Activated naive CD8-positive, alpha-beta T cell treated with anti-CD3 and anti-CD28 coated beads for 36 hours (primary cell): ENCODE data around the gene PRSS36. TPM values are rescaled to one million over a fixed set of nuclear protein-coding genes. Genes with fewer than 3 reads are reported as not detected.
"Not testable (repeated sequence)": the region's sequence is repeated elsewhere in the genome, so short reads cannot be mapped to it uniquely, and the experiment has no call there.

Experiments used
- DNase-seq: peaks from one replicate; pipeline ENCODE4 v3.0.0; 2021
- H3K27ac Mint-ChIP-seq: one replicate; pipeline ENCODE4 v1.8.0; 2022; ENCODE audit warnings: mild to moderate bottlenecking, moderate library complexity, mixed read lengths
- H3K27me3 Mint-ChIP-seq: one replicate; pipeline ENCODE4 v1.8.0; 2022; ENCODE audit warnings: mild to moderate bottlenecking, mixed read lengths
- H3K36me3 Mint-ChIP-seq: one replicate; pipeline ENCODE4 v1.8.0; 2021; ENCODE audit warnings: mild to moderate bottlenecking, mixed read lengths
- H3K4me1 Mint-ChIP-seq: one replicate; pipeline ENCODE4 v1.8.0; 2021; ENCODE audit warnings: mixed read lengths
- H3K4me3 Mint-ChIP-seq: one replicate; pipeline ENCODE4 v1.8.0; 2022; ENCODE audit warnings: mild to moderate bottlenecking, moderate library complexity, mixed read lengths
- H3K9me3 Mint-ChIP-seq: one replicate; pipeline ENCODE4 v1.8.0; 2022; ENCODE audit warnings: mixed read lengths
- total RNA-seq, 2 experiments: library from RNA; stranded (reverse); gene quantifications; one replicate each; pipeline ENCODE4 v1.2.3, GENCODE V29; 2021

PRSS36 gene
- total RNA-seq = under 1 TPM in 1 of 2 experiments, not detected in 1; 0.74 TPM

- no peak within 1 kb of the TSS for H3K27ac Mint-ChIP-seq
- no peaks in the 10 kb centered on the region for H3K4me1 Mint-ChIP-seq
- H3K27me3 Mint-ChIP-seq = peaks cover 3% of the 10 kb centered on the region
- no peak within 1 kb of the TSS for H3K4me3 Mint-ChIP-seq
- no peaks in the 10 kb centered on the region for H3K9me3 Mint-ChIP-seq
- H3K36me3 Mint-ChIP-seq = no peaks in the 10 kb centered on the region
- no peak for DNase-seq
These were observed at the start of gene PRSS36 for GRCh38 chr16:31149894-31150890. PRSS36 (minus strand) TSS chr16:31150066; CDS start chr16:31150035, 31 bp downstream.

- H3K27me3 Mint-ChIP-seq = no peaks in the 10 kb centered on the region
- no peak for DNase-seq
- no peak overlapping the region for H3K4me3 Mint-ChIP-seq
- peaks cover 51% of the 10 kb centered on the region for H3K4me1 Mint-ChIP-seq
- no peaks in the 10 kb centered on the region for H3K9me3 Mint-ChIP-seq
- peaks cover 26% of the 10 kb centered on the region for H3K36me3 Mint-ChIP-seq
- peak overlapping the region; percentile 17 for H3K27ac Mint-ChIP-seq
These were observed 49.7 kb upstream of the PRSS36 start for GRCh38 chr16:31199430-31200041.

- H3K4me3 Mint-ChIP-seq = no peak overlapping the region
- no peak for DNase-seq
- peaks cover 56% of the 10 kb centered on the region for H3K4me1 Mint-ChIP-seq
- no peaks in the 10 kb centered on the region for H3K9me3 Mint-ChIP-seq
- peaks cover 34% of the 10 kb centered on the region for H3K36me3 Mint-ChIP-seq
- peak overlapping the region; percentile 36 for H3K27ac Mint-ChIP-seq
- no peaks in the 10 kb centered on the region for H3K27me3 Mint-ChIP-seq
These were observed 48.5 kb upstream of the PRSS36 start for GRCh38 chr16:31198207-31198882.

GRCh38 chr16:31196324-31197088 is 46.6 kb upstream of the PRSS36 start:
- peak overlapping the region; percentile 44 for H3K27ac Mint-ChIP-seq
- peaks cover 60% of the 10 kb centered on the region for H3K4me1 Mint-ChIP-seq
- H3K4me3 Mint-ChIP-seq = no peak overlapping the region
- no peak for DNase-seq
- H3K36me3 Mint-ChIP-seq = peaks cover 48% of the 10 kb centered on the region
- H3K27me3 Mint-ChIP-seq = no peaks in the 10 kb centered on the region
- no peaks in the 10 kb centered on the region for H3K9me3 Mint-ChIP-seq

GRCh38 chr16:31195861-31196260 is 46.0 kb upstream of the PRSS36 start:
- Mint-ChIP-seq H3K36me3 (peaks cover 54% of the 10 kb centered on the region), H3K27ac (peak overlapping the region; percentile 44), H3K4me1 (peaks cover 60% of the 10 kb centered on the region)
- not testable (repeated sequence) for H3K4me3 Mint-ChIP-seq, H3K27me3 Mint-ChIP-seq, H3K9me3 Mint-ChIP-seq, DNase-seq

- H3K4me1 Mint-ChIP-seq = peaks cover 61% of the 10 kb centered on the region
- peak overlapping the region; percentile 58 for H3K27ac Mint-ChIP-seq
- no peak overlapping the region for H3K4me3 Mint-ChIP-seq
- DNase-seq = no peak
- H3K36me3 Mint-ChIP-seq = peaks cover 64% of the 10 kb centered on the region
- H3K9me3 Mint-ChIP-seq = no peaks in the 10 kb centered on the region
- H3K27me3 Mint-ChIP-seq = no peaks in the 10 kb centered on the region
These were observed 45.0 kb upstream of the PRSS36 start for GRCh38 chr16:31194898-31195297.

- H3K27me3 Mint-ChIP-seq = no peaks in the 10 kb centered on the region
- peak overlapping the region; percentile 65 for H3K27ac Mint-ChIP-seq
- H3K4me3 Mint-ChIP-seq = no peak overlapping the region
- H3K4me1 Mint-ChIP-seq = peaks cover 61% of the 10 kb centered on the region
- H3K9me3 Mint-ChIP-seq = no peaks in the 10 kb centered on the region
- H3K36me3 Mint-ChIP-seq = peaks cover 67% of the 10 kb centered on the region
- DNase-seq = no peak
These were observed 44.0 kb upstream of the PRSS36 start for GRCh38 chr16:31193874-31194273.

- Mint-ChIP-seq H3K27ac (peak overlapping the region; percentile 36), H3K27me3 (no peaks in the 10 kb centered on the region), H3K4me3 (no peak overlapping the region), H3K36me3 (peaks cover 74% of the 10 kb centered on the region), H3K9me3 (no peaks in the 10 kb centered on the region), H3K4me1 (peaks cover 63% of the 10 kb centered on the region)
- no peak for DNase-seq
These were observed 43.2 kb upstream of the PRSS36 start for GRCh38 chr16:31192856-31193642.

GRCh38 chr16:31191697-31192428 is 42.0 kb upstream of the PRSS36 start:
- Mint-ChIP-seq H3K4me3 (no peak overlapping the region), H3K36me3 (peaks cover 84% of the 10 kb centered on the region), H3K27ac (peak overlapping the region; percentile 26), H3K9me3 (no peaks in the 10 kb centered on the region), H3K4me1 (peaks cover 70% of the 10 kb centered on the region), H3K27me3 (no peaks in the 10 kb centered on the region)
- no peak for DNase-seq

- no peaks in the 10 kb centered on the region for H3K9me3 Mint-ChIP-seq
- no peak for DNase-seq
- peaks cover 88% of the 10 kb centered on the region for H3K36me3 Mint-ChIP-seq
- H3K4me1 Mint-ChIP-seq = peaks cover 77% of the 10 kb centered on the region
- H3K4me3 Mint-ChIP-seq = no peak overlapping the region
- H3K27ac Mint-ChIP-seq = peak overlapping the region; percentile 56
- no peaks in the 10 kb centered on the region for H3K27me3 Mint-ChIP-seq
These were observed 41.1 kb upstream of the PRSS36 start for GRCh38 chr16:31190818-31191444.

GRCh38 chr16:31190061-31190460 is 40.2 kb upstream of the PRSS36 start:
- Mint-ChIP-seq H3K4me3 (no peak overlapping the region), H3K27me3 (no peaks in the 10 kb centered on the region), H3K9me3 (no peaks in the 10 kb centered on the region), H3K4me1 (peaks cover 82% of the 10 kb centered on the region), H3K27ac (peak overlapping the region; percentile 56), H3K36me3 (peaks cover 89% of the 10 kb centered on the region)
- no peak for DNase-seq

- DNase-seq = no peak
- Mint-ChIP-seq H3K9me3 (no peaks in the 10 kb centered on the region), H3K27me3 (no peaks in the 10 kb centered on the region), H3K4me3 (no peak overlapping the region), H3K27ac (peak overlapping the region; percentile 70), H3K4me1 (peaks cover 82% of the 10 kb centered on the region), H3K36me3 (peaks cover 90% of the 10 kb centered on the region)
These were observed 39.5 kb upstream of the PRSS36 start for GRCh38 chr16:31189412-31189778.
